ENCODE measurements around the gene AIM2.

- TF ChIP-seq POLR2AphosphoS5 (IDR thresholded peaks at IDR 0.05): no peak
- TF ChIP-seq, protein P1, sequence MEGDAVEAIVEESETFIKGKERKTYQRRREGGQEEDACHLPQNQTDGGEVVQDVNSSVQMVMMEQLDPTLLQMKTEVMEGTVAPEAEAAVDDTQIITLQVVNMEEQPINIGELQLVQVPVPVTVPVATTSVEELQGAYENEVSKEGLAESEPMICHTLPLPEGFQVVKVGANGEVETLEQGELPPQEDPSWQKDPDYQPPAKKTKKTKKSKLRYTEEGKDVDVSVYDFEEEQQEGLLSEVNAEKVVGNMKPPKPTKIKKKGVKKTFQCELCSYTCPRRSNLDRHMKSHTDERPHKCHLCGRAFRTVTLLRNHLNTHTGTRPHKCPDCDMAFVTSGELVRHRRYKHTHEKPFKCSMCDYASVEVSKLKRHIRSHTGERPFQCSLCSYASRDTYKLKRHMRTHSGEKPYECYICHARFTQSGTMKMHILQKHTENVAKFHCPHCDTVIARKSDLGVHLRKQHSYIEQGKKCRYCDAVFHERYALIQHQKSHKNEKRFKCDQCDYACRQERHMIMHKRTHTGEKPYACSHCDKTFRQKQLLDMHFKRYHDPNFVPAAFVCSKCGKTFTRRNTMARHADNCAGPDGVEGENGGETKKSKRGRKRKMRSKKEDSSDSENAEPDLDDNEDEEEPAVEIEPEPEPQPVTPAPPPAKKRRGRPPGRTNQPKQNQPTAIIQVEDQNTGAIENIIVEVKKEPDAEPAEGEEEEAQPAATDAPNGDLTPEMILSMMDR (IDR thresholded peaks at IDR 0.05): no peak
- no peak for TF ChIP-seq POLR2A (IDR thresholded peaks at IDR 0.05)
Observed at GRCh38 chr1:159014003-159014571, 62.5 kb downstream of the AIM2 start.

Measured in gastroesophageal sphincter (tissue), 3 donors.